Neural cell (in vitro differentiated cells): ENCODE results near the gene AFAP1.

Experiments used
- EP300 ChIP-seq: fragments of 450-650 bp; conservative IDR thresholded peaks from 2 replicates; pipeline ENCODE4 v1.6.1; 2014; ENCODE audit warnings: antibody characterized with exemption, mild to moderate bottlenecking, moderate library complexity; ENCODE audit not compliant: poor library complexity, severe bottlenecking
- EZH2 ChIP-seq: fragments of 200-600, 300-800 bp; shearing (Covaris generic), sonication (generic); IDR thresholded peaks from 2 replicates; pipeline ENCODE4 v1.6.1; 2014; ENCODE audit warnings: antibody characterized with exemption, low read length, borderline replicate concordance, mild to moderate bottlenecking; ENCODE audit not compliant: insufficient read depth, poor library complexity, severe bottlenecking
- MXI1 ChIP-seq: fragments of 450-650 bp; conservative IDR thresholded peaks from 2 replicates; pipeline ENCODE4 v1.6.1; 2014; ENCODE audit warnings: antibody characterized with exemption, mild to moderate bottlenecking; ENCODE audit not compliant: poor library complexity, severe bottlenecking
- POLR2AphosphoS5 ChIP-seq: IDR thresholded peaks from 2 replicates; pipeline ENCODE4 v1.6.1; 2012
- SMC3 ChIP-seq: fragments of 450-650 bp; conservative IDR thresholded peaks from 2 replicates; pipeline ENCODE4 v1.6.1; 2014; ENCODE audit warnings: antibody characterized with exemption, mild to moderate bottlenecking, moderate library complexity; ENCODE audit not compliant: poor library complexity
- TAF1 ChIP-seq: IDR thresholded peaks from 2 replicates; pipeline ENCODE4 v1.6.1; 2012; ENCODE audit warnings: low read depth
- TF ChIP-seq, protein P1 (sequence below): fragments of 450-650 bp; IDR thresholded peaks from 2 replicates; pipeline ENCODE4 v1.5.1; 2014; ENCODE audit warnings: antibody characterized with exemption, mild to moderate bottlenecking, moderate library complexity; ENCODE audit not compliant: poor library complexity, severe bottlenecking
- TF ChIP-seq, protein P2 (sequence below): IDR thresholded peaks from 2 replicates; pipeline ENCODE4 v1.6.1; 2012; ENCODE audit warnings: borderline replicate concordance

DNA sequence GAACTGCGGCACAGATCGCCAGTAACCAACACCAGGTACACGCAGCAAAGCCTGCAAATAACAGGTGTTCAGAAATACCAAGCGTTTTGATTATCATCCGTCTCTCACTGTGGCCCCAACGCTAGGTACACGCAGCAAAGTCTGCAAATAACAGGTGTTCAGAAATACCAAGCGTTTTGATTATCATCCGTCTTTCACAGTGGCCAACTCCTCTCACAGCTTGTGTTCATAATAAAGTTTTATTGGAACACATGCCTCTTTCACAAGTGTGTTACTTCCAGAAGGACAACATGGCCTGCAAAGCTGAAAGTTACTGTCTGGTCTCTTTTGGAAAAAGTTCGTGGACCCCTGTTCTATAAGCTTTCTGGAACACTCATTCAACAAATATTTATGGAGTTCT lies 153.1 kb downstream of the AFAP1 start:
- no peak for TF ChIP-seq EP300
- no peak for TF ChIP-seq TAF1
- TF ChIP-seq, protein P1, sequence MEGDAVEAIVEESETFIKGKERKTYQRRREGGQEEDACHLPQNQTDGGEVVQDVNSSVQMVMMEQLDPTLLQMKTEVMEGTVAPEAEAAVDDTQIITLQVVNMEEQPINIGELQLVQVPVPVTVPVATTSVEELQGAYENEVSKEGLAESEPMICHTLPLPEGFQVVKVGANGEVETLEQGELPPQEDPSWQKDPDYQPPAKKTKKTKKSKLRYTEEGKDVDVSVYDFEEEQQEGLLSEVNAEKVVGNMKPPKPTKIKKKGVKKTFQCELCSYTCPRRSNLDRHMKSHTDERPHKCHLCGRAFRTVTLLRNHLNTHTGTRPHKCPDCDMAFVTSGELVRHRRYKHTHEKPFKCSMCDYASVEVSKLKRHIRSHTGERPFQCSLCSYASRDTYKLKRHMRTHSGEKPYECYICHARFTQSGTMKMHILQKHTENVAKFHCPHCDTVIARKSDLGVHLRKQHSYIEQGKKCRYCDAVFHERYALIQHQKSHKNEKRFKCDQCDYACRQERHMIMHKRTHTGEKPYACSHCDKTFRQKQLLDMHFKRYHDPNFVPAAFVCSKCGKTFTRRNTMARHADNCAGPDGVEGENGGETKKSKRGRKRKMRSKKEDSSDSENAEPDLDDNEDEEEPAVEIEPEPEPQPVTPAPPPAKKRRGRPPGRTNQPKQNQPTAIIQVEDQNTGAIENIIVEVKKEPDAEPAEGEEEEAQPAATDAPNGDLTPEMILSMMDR, result no peak
- TF ChIP-seq MXI1, result no peak
- TF ChIP-seq POLR2AphosphoS5, result no peak
- no peak for TF ChIP-seq EZH2
- TF ChIP-seq, protein P2, sequence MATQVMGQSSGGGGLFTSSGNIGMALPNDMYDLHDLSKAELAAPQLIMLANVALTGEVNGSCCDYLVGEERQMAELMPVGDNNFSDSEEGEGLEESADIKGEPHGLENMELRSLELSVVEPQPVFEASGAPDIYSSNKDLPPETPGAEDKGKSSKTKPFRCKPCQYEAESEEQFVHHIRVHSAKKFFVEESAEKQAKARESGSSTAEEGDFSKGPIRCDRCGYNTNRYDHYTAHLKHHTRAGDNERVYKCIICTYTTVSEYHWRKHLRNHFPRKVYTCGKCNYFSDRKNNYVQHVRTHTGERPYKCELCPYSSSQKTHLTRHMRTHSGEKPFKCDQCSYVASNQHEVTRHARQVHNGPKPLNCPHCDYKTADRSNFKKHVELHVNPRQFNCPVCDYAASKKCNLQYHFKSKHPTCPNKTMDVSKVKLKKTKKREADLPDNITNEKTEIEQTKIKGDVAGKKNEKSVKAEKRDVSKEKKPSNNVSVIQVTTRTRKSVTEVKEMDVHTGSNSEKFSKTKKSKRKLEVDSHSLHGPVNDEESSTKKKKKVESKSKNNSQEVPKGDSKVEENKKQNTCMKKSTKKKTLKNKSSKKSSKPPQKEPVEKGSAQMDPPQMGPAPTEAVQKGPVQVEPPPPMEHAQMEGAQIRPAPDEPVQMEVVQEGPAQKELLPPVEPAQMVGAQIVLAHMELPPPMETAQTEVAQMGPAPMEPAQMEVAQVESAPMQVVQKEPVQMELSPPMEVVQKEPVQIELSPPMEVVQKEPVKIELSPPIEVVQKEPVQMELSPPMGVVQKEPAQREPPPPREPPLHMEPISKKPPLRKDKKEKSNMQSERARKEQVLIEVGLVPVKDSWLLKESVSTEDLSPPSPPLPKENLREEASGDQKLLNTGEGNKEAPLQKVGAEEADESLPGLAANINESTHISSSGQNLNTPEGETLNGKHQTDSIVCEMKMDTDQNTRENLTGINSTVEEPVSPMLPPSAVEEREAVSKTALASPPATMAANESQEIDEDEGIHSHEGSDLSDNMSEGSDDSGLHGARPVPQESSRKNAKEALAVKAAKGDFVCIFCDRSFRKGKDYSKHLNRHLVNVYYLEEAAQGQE, result no peak
- TF ChIP-seq SMC3, result no peak
